22Rv1 (cell line): ENCODE measurements around the gene MYD88.

Source experiments
- ZFX ChIP-seq: fragments of 450-650 bp; IDR thresholded peaks from 2 replicates; pipeline ENCODE4 v1.6.1; 2017; ENCODE audit warnings: antibody characterized with exemption, borderline replicate concordance
- TF ChIP-seq, protein P1 (sequence below): fragments of 450-650 bp; IDR thresholded peaks from 2 replicates; pipeline ENCODE4 v1.5.1; 2017; ENCODE audit warnings: mild to moderate bottlenecking

- TF ChIP-seq, protein P1, sequence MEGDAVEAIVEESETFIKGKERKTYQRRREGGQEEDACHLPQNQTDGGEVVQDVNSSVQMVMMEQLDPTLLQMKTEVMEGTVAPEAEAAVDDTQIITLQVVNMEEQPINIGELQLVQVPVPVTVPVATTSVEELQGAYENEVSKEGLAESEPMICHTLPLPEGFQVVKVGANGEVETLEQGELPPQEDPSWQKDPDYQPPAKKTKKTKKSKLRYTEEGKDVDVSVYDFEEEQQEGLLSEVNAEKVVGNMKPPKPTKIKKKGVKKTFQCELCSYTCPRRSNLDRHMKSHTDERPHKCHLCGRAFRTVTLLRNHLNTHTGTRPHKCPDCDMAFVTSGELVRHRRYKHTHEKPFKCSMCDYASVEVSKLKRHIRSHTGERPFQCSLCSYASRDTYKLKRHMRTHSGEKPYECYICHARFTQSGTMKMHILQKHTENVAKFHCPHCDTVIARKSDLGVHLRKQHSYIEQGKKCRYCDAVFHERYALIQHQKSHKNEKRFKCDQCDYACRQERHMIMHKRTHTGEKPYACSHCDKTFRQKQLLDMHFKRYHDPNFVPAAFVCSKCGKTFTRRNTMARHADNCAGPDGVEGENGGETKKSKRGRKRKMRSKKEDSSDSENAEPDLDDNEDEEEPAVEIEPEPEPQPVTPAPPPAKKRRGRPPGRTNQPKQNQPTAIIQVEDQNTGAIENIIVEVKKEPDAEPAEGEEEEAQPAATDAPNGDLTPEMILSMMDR, result no peak
- TF ChIP-seq ZFX, result no peak
Measured at GRCh38 chr3:38119821-38120692, 18.4 kb upstream of the MYD88 start.
